PC-9 (cell line): ENCODE measurements around the gene MAP2K5. TPM values are rescaled to one million over a fixed set of nuclear protein-coding genes. Genes with fewer than 3 reads are reported as not detected.

Source experiments
- BruUV-seq: library from RNA; stranded (reverse); fragments of 400-500 nt; replicated peaks from 2 replicates; lab custom pipeline; 2021; lab: Mats Ljungman, UMichigan
- CTCF ChIA-PET: fragments of 300-600 bp; sonication (Branson Sonifier 250); formaldehyde crosslinking; loops from one replicate; lab custom pipeline; 2022; ENCODE audit warnings: antibody characterized with exemption; lab: Charles Lee
- POLR2A ChIA-PET: fragments of 300-600 bp; sonication (Branson Sonifier 250); formaldehyde crosslinking; loops from one replicate; lab custom pipeline; 2022; ENCODE audit warnings: antibody characterized with exemption; ENCODE audit not compliant: unreplicated experiment; lab: Charles Lee
- DNase-seq, 2 experiments: peaks; one replicate each; pipeline versions ENCODE4 v3.0.0 to v3.0.0-alpha.2; 2015 to 2022; ENCODE audit warnings: mixed read lengths in 1 of 2
- H2AFZ ChIP-seq: fragments of 200-600 bp; sonication (generic); 2 replicates; pipeline ENCODE4 v1.8.1; 2017; ENCODE audit warnings: antibody characterized with exemption
- H3F3A ChIP-seq: fragments of 200-600 bp; sonication (generic); 2 replicates; pipeline ENCODE4 v1.8.1; 2017; ENCODE audit warnings: antibody characterized with exemption, mild to moderate bottlenecking, low read depth; ENCODE audit not compliant: insufficient read depth
- H3K27ac ChIP-seq: fragments of 200-600 bp; sonication (generic); 2 replicates; pipeline ENCODE4 v1.6.1; 2016; ENCODE audit warnings: mixed run types
- H3K27me3 ChIP-seq: fragments of 200-600 bp; sonication (generic); 2 replicates; pipeline ENCODE4 v1.6.1; 2016; ENCODE audit warnings: low read depth, mixed run types; ENCODE audit not compliant: insufficient read depth
- H3K36me3 ChIP-seq: fragments of 200-600 bp; sonication (generic); 2 replicates; pipeline ENCODE4 v1.6.1; 2016; ENCODE audit warnings: low read depth, mixed run types
- H3K4me1 ChIP-seq: fragments of 200-600 bp; sonication (generic); replicated peaks from 2 replicates; pipeline ENCODE4 v1.6.1; 2016; ENCODE audit warnings: mixed run types; ENCODE audit not compliant: insufficient read depth
- H3K4me2 ChIP-seq: fragments of 200-600 bp; sonication (generic); 2 replicates; pipeline ENCODE4 v1.6.1; 2017; ENCODE audit warnings: mixed run types
- H3K4me3 ChIP-seq: fragments of 200-600 bp; sonication (generic); 2 replicates; pipeline ENCODE4 v1.6.1; 2016; ENCODE audit warnings: mixed run types
- H3K79me2 ChIP-seq: fragments of 200-600 bp; sonication (generic); 2 replicates; pipeline ENCODE4 v1.6.1; 2017; ENCODE audit warnings: low read depth, mixed run types
- H3K9me2 ChIP-seq: fragments of 200-600 bp; sonication (generic); 2 replicates; pipeline ENCODE4 v1.8.1; 2017; ENCODE audit warnings: mild to moderate bottlenecking; ENCODE audit not compliant: insufficient read depth
- H3K9me3 ChIP-seq: fragments of 200-600 bp; sonication (generic); 2 replicates; pipeline ENCODE4 v1.8.1; 2016; ENCODE audit warnings: low read depth; ENCODE audit not compliant: insufficient read depth
- H4K20me1 ChIP-seq: fragments of 200-600 bp; sonication (generic); 2 replicates; pipeline ENCODE4 v1.8.1; 2017; ENCODE audit not compliant: insufficient read depth
- CTCF ChIP-seq: fragments of 200-600 bp; sonication (generic); conservative IDR thresholded peaks from 2 replicates; pipeline ENCODE4 v1.6.1; 2017; ENCODE audit warnings: mixed run types, antibody characterized with exemption, mild to moderate bottlenecking, moderate library complexity
- EZH2 ChIP-seq: fragments of 200-600 bp; sonication (generic); IDR thresholded peaks from 2 replicates; pipeline ENCODE4 v1.8.0; 2017; ENCODE audit warnings: antibody characterized with exemption, low read depth
- intact Hi-C: fragments of 100-400 bp; cut with micrococcal nuclease; formaldehyde crosslinking; loops from one replicate; pipeline ENCODE4 v1.10.0; 2022; ENCODE audit not compliant: unreplicated experiment
- total RNA-seq: library from RNA; stranded (reverse); gene quantifications from 2 replicates; pipeline ENCODE4 v1.2.3, GENCODE V29; 2021

The MAP2K5 gene
- total RNA-seq, 1 experiment from 2014 or later = 26.9 TPM

DNA sequence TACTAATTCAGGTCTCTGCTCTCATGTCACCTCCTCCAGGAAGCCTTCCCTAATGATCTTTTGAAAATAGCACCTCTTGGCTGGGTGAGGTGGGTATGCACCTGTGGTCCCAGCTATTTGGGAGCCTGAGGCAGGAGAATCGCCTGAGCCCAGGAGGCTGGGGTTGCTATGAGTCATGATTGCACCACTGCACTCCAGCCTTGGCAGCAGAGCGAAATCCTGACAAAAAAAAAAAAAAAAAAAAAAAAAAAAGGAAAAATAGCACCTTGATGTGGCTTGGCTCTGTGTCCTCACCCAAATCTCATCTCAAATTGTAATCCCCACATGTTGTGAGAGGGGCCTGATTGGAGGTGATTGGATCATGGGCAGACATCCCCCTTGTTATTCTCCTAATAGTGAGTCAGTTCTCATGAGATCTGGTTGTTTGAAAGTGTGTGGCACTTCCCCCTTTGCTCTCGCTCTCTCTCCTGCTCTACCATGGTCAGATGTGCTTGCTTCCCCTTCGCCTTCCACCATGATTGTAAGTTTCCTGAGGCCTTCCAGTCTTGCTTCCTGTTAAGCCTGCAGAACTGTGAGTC, 308.6 kb downstream of the MAP2K5 start:
- intact Hi-C loops = no loop called here
- no TSS peak for BruUV-seq
- Histone ChIP-seq H3K79me2 (no peaks in the 10 kb centered on the region), H3K4me2 (no peak overlapping the region), H3K9me2 (no peaks in the 10 kb centered on the region), H3K9me3 (no peaks in the 10 kb centered on the region), H3K36me3 (no peaks in the 10 kb centered on the region), H2AFZ (no peak overlapping the region), H3F3A (no peaks in the 10 kb centered on the region; the same call in 1 of the 2 replicates), H3K27ac (0 out of 2 replicates have a peak overlapping the region, but pooled peaks have one; percentile 32), H4K20me1 (no peaks in the 10 kb centered on the region), H3K4me3 (no peak overlapping the region), H3K4me1 (no peaks in the 10 kb centered on the region), H3K27me3 (no peaks in the 10 kb centered on the region)
- CTCF ChIA-PET = interaction anchor here (0.7 kb wide), 2 partner anchors 16 to 1001 kb away, joined by 3 to 9 read pairs; no protein-coding TSS in a partner anchor
- POLR2A ChIA-PET = no interaction called here
- DNase-seq = peak; percentile 39 to 54
- TF ChIP-seq CTCF = no peak
- no peak for TF ChIP-seq EZH2

DNA sequence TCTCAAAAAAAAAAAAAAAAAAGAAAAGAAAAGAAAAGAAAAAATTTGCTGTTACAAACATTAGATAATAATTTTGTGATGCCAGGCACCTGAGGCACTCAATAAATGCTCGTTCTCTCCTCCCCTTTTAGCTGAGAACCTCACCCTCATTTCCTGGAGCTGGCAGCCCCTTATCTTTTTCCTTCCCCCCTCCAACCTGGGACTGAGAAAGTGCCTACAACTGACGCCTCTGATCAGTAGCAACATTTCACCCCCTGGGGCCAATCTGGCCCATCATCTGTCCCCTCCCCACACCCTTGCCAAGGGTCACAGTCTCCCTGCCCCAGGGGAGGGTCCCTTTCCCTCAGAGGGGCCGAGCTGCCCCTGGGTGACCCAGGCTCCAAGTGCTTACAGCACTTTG, 309.9 kb downstream of the MAP2K5 start:
- Histone ChIP-seq H3F3A (no peaks in the 10 kb centered on the region; the same call in 1 of the 2 replicates), H3K4me1 (no peaks in the 10 kb centered on the region), H3K36me3 (no peaks in the 10 kb centered on the region), H3K4me2 (no peak overlapping the region), H3K27ac (no peak overlapping the region), H2AFZ (no peak overlapping the region), H3K9me3 (no peaks in the 10 kb centered on the region), H3K27me3 (no peaks in the 10 kb centered on the region), H3K4me3 (no peak overlapping the region), H4K20me1 (no peaks in the 10 kb centered on the region), H3K9me2 (no peaks in the 10 kb centered on the region), H3K79me2 (no peaks in the 10 kb centered on the region)
- TF ChIP-seq EZH2 (no peak), CTCF (no peak)
- no peak for DNase-seq
- CTCF ChIA-PET = interaction anchor here (0.7 kb wide), 1 partner anchor 455 kb away, joined by 7 read pairs; no protein-coding TSS in a partner anchor
- no TSS peak for BruUV-seq
- intact Hi-C loops = no loop called here
- POLR2A ChIA-PET = no interaction called here

- Histone ChIP-seq H3K9me3 (no peaks in the 10 kb centered on the region), H2AFZ (no peak overlapping the region), H3K79me2 (no peaks in the 10 kb centered on the region), H3K4me2 (no peak overlapping the region), H3K27ac (no peak overlapping the region), H3K9me2 (no peaks in the 10 kb centered on the region), H3K4me1 (no peaks in the 10 kb centered on the region), H3K4me3 (no peak overlapping the region), H3F3A (no peaks in the 10 kb centered on the region; the same call in 1 of the 2 replicates), H3K36me3 (no peaks in the 10 kb centered on the region), H4K20me1 (no peaks in the 10 kb centered on the region), H3K27me3 (no peaks in the 10 kb centered on the region)
- intact Hi-C loops = no loop called here
- ChIA-PET POLR2A (no interaction called here), CTCF (no interaction called here)
- no peak for DNase-seq
- BruUV-seq = no TSS peak
- TF ChIP-seq EZH2 = no peak
- no peak for TF ChIP-seq CTCF
These were observed 311.0 kb downstream of the MAP2K5 start for GRCh38 chr15:67853454-67853853.
